DOHH2 (cell line): ENCODE measurements around the gene OSBPL1A.

Source experiments
- H3F3A ChIP-seq: fragments of 200-600 bp; sonication (generic), shearing (Covaris generic); 2 replicates; pipeline ENCODE4 v1.6.0; 2016; ENCODE audit warnings: antibody characterized with exemption, mild to moderate bottlenecking; ENCODE audit not compliant: control insufficient read depth, insufficient read depth
- H3K27ac ChIP-seq: fragments of 200-600 bp; sonication (generic); 2 replicates; pipeline ENCODE4 v1.5.1; 2014; ENCODE audit warnings: low read depth, mild to moderate bottlenecking, low read length, moderate library complexity
- H3K27me3 ChIP-seq: fragments of 200-600 bp; sonication (generic); 2 replicates; pipeline ENCODE4 v1.6.1; 2014; ENCODE audit warnings: mild to moderate bottlenecking, low read length, mixed read lengths; ENCODE audit not compliant: control insufficient read depth
- H3K36me3 ChIP-seq: fragments of 200-600 bp; sonication (generic); 2 replicates; pipeline ENCODE4 v1.6.1; 2014; ENCODE audit warnings: mild to moderate bottlenecking, low read length, moderate library complexity, mixed read lengths; ENCODE audit not compliant: control insufficient read depth
- H3K4me1 ChIP-seq: fragments of 200-600 bp; sonication (generic); 2 replicates; pipeline ENCODE4 v1.6.1; 2014; ENCODE audit warnings: mild to moderate bottlenecking, low read length, mixed read lengths; ENCODE audit not compliant: control insufficient read depth
- H3K4me2 ChIP-seq: fragments of 200-600 bp; sonication (generic); 2 replicates; pipeline ENCODE4 v1.6.0; 2014; ENCODE audit warnings: mild to moderate bottlenecking, low read length, moderate library complexity
- H3K4me3 ChIP-seq: fragments of 200-600 bp; sonication (generic); 2 replicates; pipeline ENCODE4 v1.5.1; 2014; ENCODE audit warnings: mild to moderate bottlenecking, low read length, mixed read lengths
- H3K79me2 ChIP-seq: fragments of 200-600 bp; sonication (generic); 2 replicates; pipeline ENCODE4 v1.6.1; 2014; ENCODE audit warnings: mild to moderate bottlenecking, low read length, mixed read lengths; ENCODE audit not compliant: control insufficient read depth
- H3K9me2 ChIP-seq: fragments of 200-600 bp; sonication (generic); replicated peaks from 2 replicates; pipeline ENCODE4 v1.6.1; 2014; ENCODE audit warnings: mild to moderate bottlenecking, low read length, mixed read lengths; ENCODE audit not compliant: control insufficient read depth
- H3K9me3 ChIP-seq: fragments of 200-600 bp; sonication (generic); 2 replicates; pipeline ENCODE4 v1.6.1; 2014; ENCODE audit warnings: antibody characterized with exemption, low read length, mixed read lengths; ENCODE audit not compliant: control insufficient read depth, insufficient read depth
- H4K20me1 ChIP-seq: fragments of 200-600 bp; sonication (generic); 2 replicates; pipeline ENCODE4 v1.6.0; 2014; ENCODE audit warnings: low read depth, mild to moderate bottlenecking, antibody characterized with exemption, low read length, moderate library complexity; ENCODE audit not compliant: control insufficient read depth, insufficient read depth
- CTCF ChIP-seq: fragments of 200-600 bp; sonication (generic); IDR thresholded peaks from one replicate; pipeline ENCODE4 v1.5.1; 2014; ENCODE audit warnings: antibody characterized with exemption, mild to moderate bottlenecking, low read depth, low read length; ENCODE audit not compliant: poor library complexity, severe bottlenecking
- EZH2phosphoT487 ChIP-seq: fragments of 200-600 bp; sonication (generic); IDR thresholded peaks from 2 replicates; pipeline ENCODE4 v1.6.1; 2017; ENCODE audit warnings: borderline replicate concordance, mild to moderate bottlenecking, antibody characterized with exemption, low read length, moderate library complexity, mixed read lengths

The OSBPL1A gene

GRCh38 chr18:24341361-24341760, 56.3 kb downstream of the OSBPL1A start:
- no peak for TF ChIP-seq EZH2phosphoT487
- TF ChIP-seq CTCF: no peak
- Histone ChIP-seq H3K4me2 (no peak overlapping the region), H3K27me3 (no peaks in the 10 kb centered on the region), H3K36me3 (no peaks in the 10 kb centered on the region), H3K27ac (no peak overlapping the region), H4K20me1 (no peaks in the 10 kb centered on the region), H3K9me2 (no peaks in the 10 kb centered on the region), H3K9me3 (no peaks in the 10 kb centered on the region), H3F3A (no peaks in the 10 kb centered on the region), H3K4me1 (no peaks in the 10 kb centered on the region), H3K79me2 (no peaks in the 10 kb centered on the region), H3K4me3 (no peak overlapping the region)

GRCh38 chr18:24333084-24333483, 64.5 kb downstream of the OSBPL1A start:
- no peak overlapping the region for H3K27ac ChIP-seq
- no peak for TF ChIP-seq EZH2phosphoT487
- TF ChIP-seq CTCF: no peak
- H3K27me3 ChIP-seq: no peaks in the 10 kb centered on the region
- H3K36me3 ChIP-seq: no peaks in the 10 kb centered on the region
- no peaks in the 10 kb centered on the region for H3K9me2 ChIP-seq
- H3K4me1 ChIP-seq: no peaks in the 10 kb centered on the region
- H3K79me2 ChIP-seq: no peaks in the 10 kb centered on the region
- no peak overlapping the region for H3K4me2 ChIP-seq
- H4K20me1 ChIP-seq: no peaks in the 10 kb centered on the region
- H3K9me3 ChIP-seq: no peaks in the 10 kb centered on the region
- H3F3A ChIP-seq: no peaks in the 10 kb centered on the region
- H3K4me3 ChIP-seq: no peak overlapping the region

- Histone ChIP-seq H3K4me2 (no peak overlapping the region), H3F3A (no peaks in the 10 kb centered on the region), H3K27me3 (no peaks in the 10 kb centered on the region), H3K4me1 (no peaks in the 10 kb centered on the region), H3K36me3 (no peaks in the 10 kb centered on the region), H3K4me3 (no peak overlapping the region), H3K9me3 (no peaks in the 10 kb centered on the region), H3K27ac (no peak overlapping the region), H4K20me1 (no peaks in the 10 kb centered on the region), H3K79me2 (no peaks in the 10 kb centered on the region), H3K9me2 (no peaks in the 10 kb centered on the region)
- no peak for TF ChIP-seq EZH2phosphoT487
- no peak for TF ChIP-seq CTCF
These were observed 71.4 kb downstream of the OSBPL1A start for GRCh38 chr18:24326211-24326610.

GRCh38 chr18:24322584-24323136, 75.0 kb downstream of the OSBPL1A start:
- TF ChIP-seq EZH2phosphoT487 (no peak), CTCF (no peak)
- Histone ChIP-seq H3K79me2 (no peaks in the 10 kb centered on the region), H3K4me2 (no peak overlapping the region), H3K4me1 (no peaks in the 10 kb centered on the region), H3K4me3 (no peak overlapping the region), H3K27me3 (no peaks in the 10 kb centered on the region), H3K9me3 (no peaks in the 10 kb centered on the region), H3K36me3 (no peaks in the 10 kb centered on the region), H3F3A (no peaks in the 10 kb centered on the region), H4K20me1 (no peaks in the 10 kb centered on the region), H3K27ac (no peak overlapping the region), H3K9me2 (no peaks in the 10 kb centered on the region)
